Activated naive CD4-positive, alpha-beta T cell (primary cell): ENCODE measurements around the gene TP53.
A peak's percentile ranks its signal among the peaks of the same experiment; 100 is the strongest.
"Not testable (repeated sequence)": the region's sequence is repeated elsewhere in the genome, so short reads cannot be mapped to it uniquely, and the experiment has no call there.

ENCODE experiments used
- DNase-seq, 4 experiments: peaks; one replicate each; lab custom pipeline; 2025; lab: John Stamatoyannopoulos, UW

The TP53 gene

GRCh38 chr17:7631398-7632380 lies 55.6 kb downstream of the TP53 start:
- no peak for DNase-seq

DNA sequence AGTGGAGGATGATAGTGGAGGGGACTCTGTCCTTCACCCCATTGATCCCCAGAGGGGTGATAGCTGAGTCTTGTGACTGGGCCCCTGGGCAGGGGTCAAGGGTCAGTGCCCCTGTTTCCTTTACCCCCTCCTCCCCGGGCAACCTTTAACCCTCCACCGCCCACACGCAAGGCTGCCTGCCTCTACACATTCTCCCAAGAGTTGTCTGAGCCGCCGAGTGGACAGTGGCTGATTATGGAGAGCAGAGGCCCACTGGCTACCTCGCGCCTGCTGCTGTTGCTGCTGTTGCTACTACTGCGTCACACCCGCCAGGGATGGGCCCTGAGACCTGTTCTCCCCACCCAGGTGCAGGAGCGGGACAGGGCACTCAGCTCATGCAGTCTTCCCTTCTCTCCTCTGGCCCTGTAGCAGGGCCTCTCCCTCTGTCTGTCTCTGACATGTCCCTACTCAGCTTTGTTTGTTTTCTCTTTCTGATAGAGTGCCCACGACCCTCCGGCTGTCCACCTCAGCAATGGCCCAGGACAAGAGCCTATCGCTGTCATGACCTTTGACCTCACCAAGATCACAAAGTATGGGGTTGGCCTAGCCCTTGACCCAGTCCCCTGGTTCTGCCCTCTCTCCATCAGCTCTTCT lies 57.2 kb downstream of the TP53 start, which contains the start of gene SHBG:
TSS of gene SHBG (plus strand) at position 197 of the 633 bp plus-strand sequence. CDS start at position 235, 38 bp downstream.
- DNase-seq = no peak

- DNase-seq = peak; percentile 52 to 77 (median 62)
Observed at GRCh38 chr17:7627250-7628121, 59.8 kb downstream of the TP53 start, which contains the start of gene SAT2. SAT2 (minus strand) TSS chr17:7627821; CDS start chr17:7627635, 186 bp downstream.

DNA sequence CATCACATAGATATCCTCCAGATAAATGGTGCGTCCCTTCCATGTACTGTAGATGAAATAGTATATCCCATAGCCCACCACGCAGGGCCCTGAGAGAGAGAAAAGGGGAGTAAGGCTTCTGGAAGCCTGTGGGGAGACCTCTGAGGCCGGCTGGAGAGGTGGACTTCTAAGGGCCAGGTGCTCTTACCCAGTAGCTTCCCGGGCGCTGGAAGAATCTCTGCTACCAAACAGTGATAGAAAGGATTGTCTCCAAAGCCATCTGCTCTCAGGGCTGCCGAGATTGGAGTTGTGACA lies 60.4 kb downstream of the TP53 start:
- DNase-seq = no peak

DNA sequence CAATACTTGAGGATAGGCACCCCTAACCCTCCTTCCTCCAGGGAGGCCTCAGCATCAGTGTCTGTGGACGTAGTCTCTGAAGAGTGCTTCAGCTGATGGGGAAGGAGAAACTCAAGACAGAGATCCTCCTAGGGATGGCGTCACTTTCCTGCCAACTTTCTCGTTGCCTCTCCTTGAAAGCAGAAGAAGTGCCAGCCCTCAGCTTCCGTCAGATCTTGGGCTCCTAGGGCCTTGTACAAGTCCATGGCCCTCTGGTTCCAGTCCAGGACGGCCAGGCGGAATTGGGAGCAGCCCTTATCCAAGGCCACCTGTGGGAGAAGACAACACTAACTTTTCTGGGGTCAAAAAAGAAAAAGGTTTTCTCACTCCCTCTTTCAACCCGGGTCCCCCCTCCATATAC lies 61.0 kb downstream of the TP53 start:
- DNase-seq = no peak

DNA sequence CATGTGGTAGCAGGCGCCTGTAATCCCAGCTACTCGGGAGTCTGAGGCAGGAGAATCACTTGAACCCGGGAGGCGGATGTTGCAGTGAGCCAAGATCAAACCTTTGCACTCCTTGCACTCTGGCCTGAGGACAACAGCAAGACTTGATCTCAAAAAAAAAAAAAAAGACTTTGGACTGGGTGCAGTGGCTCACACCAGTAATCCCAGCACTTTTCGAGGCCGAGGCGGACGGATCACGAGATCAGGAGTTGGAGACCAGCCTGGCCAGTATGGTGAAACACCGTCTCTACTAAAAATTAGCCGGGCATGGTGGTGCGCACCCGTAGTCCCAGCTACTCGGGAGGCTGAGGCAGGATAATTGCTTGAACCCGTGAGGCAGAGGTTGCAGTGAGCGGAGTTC lies 61.5 kb downstream of the TP53 start:
- DNase-seq = not testable (repeated sequence)

GRCh38 chr17:7623661-7624060 lies 63.6 kb downstream of the TP53 start:
- DNase-seq = no peak

DNA sequence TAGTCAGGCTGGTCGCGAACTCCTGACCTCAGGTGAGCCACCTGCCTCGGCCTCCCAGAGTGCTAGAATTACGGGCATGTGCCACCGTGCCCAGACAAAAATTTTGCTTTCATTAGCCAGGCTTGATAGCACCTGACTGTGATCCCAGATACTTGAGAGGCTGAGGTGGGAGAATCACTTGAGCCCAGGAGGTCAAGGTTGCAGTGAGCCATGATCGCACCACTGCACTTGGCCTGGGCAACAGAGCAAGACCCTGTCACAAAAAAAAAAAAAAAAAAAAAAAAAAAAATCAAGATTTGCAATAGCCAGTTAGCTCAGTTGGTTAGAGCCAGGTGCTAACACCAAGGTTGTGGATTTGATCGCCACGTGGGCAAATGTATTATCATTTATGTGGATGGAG lies 66.5 kb downstream of the TP53 start:
- no peak for DNase-seq

GRCh38 chr17:7618608-7619007 lies 68.7 kb downstream of the TP53 start:
- no peak for DNase-seq
